OCI-LY3 (cell line): ENCODE results near the gene P2RX1.

Experiments used
- H2AFZ ChIP-seq: fragments of 200-600, 300-600 bp; shearing (Covaris generic); 2 replicates; pipeline ENCODE4 v1.6.0; 2014; ENCODE audit warnings: antibody characterized with exemption, low read depth, low read length
- H3K27ac ChIP-seq: fragments of 200-600, 300-600 bp; sonication (generic); 2 replicates; pipeline ENCODE4 v1.5.1; 2014; ENCODE audit warnings: mild to moderate bottlenecking, low read length, moderate library complexity, mixed read lengths
- H3K27me3 ChIP-seq: fragments of 200-600, 300-600 bp; sonication (generic); 2 replicates; pipeline ENCODE4 v1.6.1; 2014; ENCODE audit warnings: low read depth, low read length, mixed read lengths
- H3K36me3 ChIP-seq: fragments of 200-600, 300-600 bp; sonication (generic); replicated peaks from 2 replicates; pipeline ENCODE3; 2014; ENCODE audit warnings: low read depth, low read length, mixed read lengths
- H3K4me1 ChIP-seq: fragments of 300-600, 200-600 bp; sonication (generic); 2 replicates; pipeline ENCODE4 v1.6.1; 2014; ENCODE audit warnings: low read length, mixed read lengths
- H3K4me2 ChIP-seq: fragments of 200-600, 300-600 bp; sonication (generic); 2 replicates; pipeline ENCODE4 v1.6.1; 2014; ENCODE audit warnings: low read length, mixed read lengths
- H3K4me3 ChIP-seq: fragments of 300-600, 200-600 bp; sonication (generic); 2 replicates; pipeline ENCODE4 v1.5.1; 2014; ENCODE audit warnings: antibody characterized with exemption, mild to moderate bottlenecking, low read length, moderate library complexity
- H3K79me2 ChIP-seq: fragments of 300-600, 200-600 bp; shearing (Covaris generic); 2 replicates; pipeline ENCODE4 v1.6.1; 2014; ENCODE audit warnings: mild to moderate bottlenecking, low read length, mixed read lengths
- H3K9ac ChIP-seq: fragments of 300-600, 200-600 bp; shearing (Covaris generic); 2 replicates; pipeline ENCODE4 v1.6.0; 2014; ENCODE audit warnings: mild to moderate bottlenecking, low read length, moderate library complexity
- H3K9me3 ChIP-seq: fragments of 200-600, 300-600 bp; shearing (Covaris generic); 2 replicates; pipeline ENCODE4 v1.6.1; 2014; ENCODE audit warnings: low read length, mixed read lengths; ENCODE audit not compliant: insufficient read depth
- H4K20me1 ChIP-seq: fragments of 200-600, 300-600 bp; sonication (generic); 2 replicates; pipeline ENCODE4 v1.6.1; 2016; ENCODE audit warnings: low read length, mixed read lengths; ENCODE audit not compliant: insufficient read depth
- EZH2phosphoT487 ChIP-seq: fragments of 200-600 bp; shearing (Covaris generic); IDR thresholded peaks from 2 replicates; pipeline ENCODE4 v1.6.1; 2018; ENCODE audit warnings: antibody characterized with exemption, mixed run types, low read depth
- TF ChIP-seq, protein P1 (sequence below): fragments of 200-600, 300-600 bp; sonication (generic); IDR thresholded peaks from 2 replicates; pipeline ENCODE4 v1.5.1; 2014; ENCODE audit warnings: antibody characterized with exemption, low read length, low read depth

P2RX1 gene

DNA sequence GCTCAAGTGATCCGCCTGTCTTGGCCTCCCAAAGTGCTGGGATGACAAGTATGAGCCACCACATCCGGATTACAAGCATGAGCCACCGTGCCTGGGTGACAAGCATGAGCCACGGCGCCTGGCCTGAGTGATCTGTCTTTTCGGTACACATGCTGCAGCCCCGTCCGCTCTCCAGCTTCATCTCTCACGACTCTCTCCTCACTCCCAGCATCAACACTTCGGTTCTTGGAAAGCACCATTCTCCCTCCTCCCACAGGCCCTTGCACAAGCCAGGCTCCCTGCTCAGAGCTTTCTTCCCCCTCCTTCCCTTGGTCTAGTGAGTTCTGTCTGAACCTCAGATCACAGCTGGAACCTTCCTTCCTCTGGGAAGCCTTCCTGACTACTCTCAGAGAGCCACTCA is 63.7 kb downstream of the P2RX1 start:
- H3K9ac ChIP-seq = no peak overlapping the region
- no peaks in the 10 kb centered on the region for H3K36me3 ChIP-seq
- H3K4me3 ChIP-seq = no peak overlapping the region
- H3K4me1 ChIP-seq = no peaks in the 10 kb centered on the region
- H3K4me2 ChIP-seq = no peak overlapping the region
- H2AFZ ChIP-seq = no peak overlapping the region
- no peaks in the 10 kb centered on the region for H3K79me2 ChIP-seq
- H4K20me1 ChIP-seq = no peaks in the 10 kb centered on the region
- TF ChIP-seq, protein P1, sequence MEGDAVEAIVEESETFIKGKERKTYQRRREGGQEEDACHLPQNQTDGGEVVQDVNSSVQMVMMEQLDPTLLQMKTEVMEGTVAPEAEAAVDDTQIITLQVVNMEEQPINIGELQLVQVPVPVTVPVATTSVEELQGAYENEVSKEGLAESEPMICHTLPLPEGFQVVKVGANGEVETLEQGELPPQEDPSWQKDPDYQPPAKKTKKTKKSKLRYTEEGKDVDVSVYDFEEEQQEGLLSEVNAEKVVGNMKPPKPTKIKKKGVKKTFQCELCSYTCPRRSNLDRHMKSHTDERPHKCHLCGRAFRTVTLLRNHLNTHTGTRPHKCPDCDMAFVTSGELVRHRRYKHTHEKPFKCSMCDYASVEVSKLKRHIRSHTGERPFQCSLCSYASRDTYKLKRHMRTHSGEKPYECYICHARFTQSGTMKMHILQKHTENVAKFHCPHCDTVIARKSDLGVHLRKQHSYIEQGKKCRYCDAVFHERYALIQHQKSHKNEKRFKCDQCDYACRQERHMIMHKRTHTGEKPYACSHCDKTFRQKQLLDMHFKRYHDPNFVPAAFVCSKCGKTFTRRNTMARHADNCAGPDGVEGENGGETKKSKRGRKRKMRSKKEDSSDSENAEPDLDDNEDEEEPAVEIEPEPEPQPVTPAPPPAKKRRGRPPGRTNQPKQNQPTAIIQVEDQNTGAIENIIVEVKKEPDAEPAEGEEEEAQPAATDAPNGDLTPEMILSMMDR = no peak
- no peak for TF ChIP-seq EZH2phosphoT487
- H3K27ac ChIP-seq = no peak overlapping the region
- H3K9me3 ChIP-seq = no peaks in the 10 kb centered on the region
- no peaks in the 10 kb centered on the region for H3K27me3 ChIP-seq

GRCh38 chr17:3851461-3852100 is 64.7 kb downstream of the P2RX1 start:
- TF ChIP-seq, protein P1 = no peak
- Histone ChIP-seq H3K36me3 (no peaks in the 10 kb centered on the region), H3K4me3 (no peak overlapping the region), H3K79me2 (no peaks in the 10 kb centered on the region), H3K27ac (no peak overlapping the region), H2AFZ (no peak overlapping the region), H3K4me1 (0 out of 2 replicates have a peak, but pooled peaks cover under 1% of the 10 kb centered on the region), H3K9ac (no peak overlapping the region), H3K27me3 (no peaks in the 10 kb centered on the region), H4K20me1 (no peaks in the 10 kb centered on the region), H3K9me3 (no peaks in the 10 kb centered on the region), H3K4me2 (no peak overlapping the region)

- Histone ChIP-seq H3K27me3 (no peaks in the 10 kb centered on the region), H3K4me1 (peaks cover 8% of the 10 kb centered on the region), H3K9me3 (no peaks in the 10 kb centered on the region), H3K79me2 (peaks cover 26% of the 10 kb centered on the region), H3K27ac (no peak overlapping the region), H3K4me3 (no peak overlapping the region), H3K4me2 (no peak overlapping the region), H4K20me1 (0 out of 2 replicates have a peak, but pooled peaks cover 8% of the 10 kb centered on the region), H2AFZ (no peak overlapping the region), H3K36me3 (no peaks in the 10 kb centered on the region), H3K9ac (no peak overlapping the region)
- no peak for TF ChIP-seq EZH2phosphoT487
- TF ChIP-seq, protein P1 = no peak
These were observed 67.9 kb downstream of the P2RX1 start for GRCh38 chr17:3848229-3848835.

DNA sequence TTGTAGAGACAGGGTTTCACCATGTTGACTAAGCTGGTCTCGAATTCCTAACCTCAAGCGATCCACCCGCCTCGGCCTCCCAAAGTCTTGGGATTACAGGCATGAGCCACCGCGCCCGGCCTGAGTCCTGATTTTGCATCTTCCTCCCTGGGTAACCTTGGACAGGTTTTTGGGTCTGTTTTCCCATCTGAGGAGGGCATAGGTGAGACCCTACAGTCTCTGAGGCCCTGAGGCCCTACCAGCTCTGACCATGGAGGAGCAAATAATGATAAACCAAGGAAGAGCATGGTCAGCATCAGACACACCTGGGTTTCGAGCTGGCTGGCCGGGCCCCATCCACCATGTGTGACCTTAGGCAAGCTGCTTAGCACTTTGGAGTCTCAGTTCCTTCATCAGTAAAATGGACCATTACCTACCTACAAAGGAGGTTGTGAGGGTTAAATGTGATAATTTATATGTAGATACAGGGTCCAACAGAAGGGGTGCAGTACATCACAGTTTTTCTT is 69.0 kb downstream of the P2RX1 start:
- no peak overlapping the region for H3K9ac ChIP-seq
- no peak overlapping the region for H3K27ac ChIP-seq
- no peaks in the 10 kb centered on the region for H3K27me3 ChIP-seq
- H3K4me3 ChIP-seq = no peak overlapping the region
- no peak overlapping the region for H2AFZ ChIP-seq
- H4K20me1 ChIP-seq = 0 out of 2 replicates have a peak, but pooled peaks cover 8% of the 10 kb centered on the region
- no peak overlapping the region for H3K4me2 ChIP-seq
- no peaks in the 10 kb centered on the region for H3K9me3 ChIP-seq
- H3K79me2 ChIP-seq = peaks cover 29% of the 10 kb centered on the region
- no peaks in the 10 kb centered on the region for H3K36me3 ChIP-seq
- peaks cover 8% of the 10 kb centered on the region for H3K4me1 ChIP-seq
- TF ChIP-seq EZH2phosphoT487 = no peak
- TF ChIP-seq, protein P1 = no peak
